HepG2 (cell line): ENCODE measurements around the gene PRDX3. TPM values are rescaled to one million over a fixed set of nuclear protein-coding genes. Genes with fewer than 3 reads are reported as not detected.

Experiments
- AKNA ChIP-seq: sonication (generic); formaldehyde crosslinking; IDR thresholded peaks from 2 replicates; pipeline ENCODE4 v1.4.0; 2020; ENCODE audit warnings: missing genetic modification reagents, borderline replicate concordance
- ARNTL ChIP-seq: sonication (generic); formaldehyde crosslinking; IDR thresholded peaks from 2 replicates; pipeline ENCODE4 v1.4.0; 2020; ENCODE audit warnings: mild to moderate bottlenecking, missing genetic modification reagents
- HOXA5 ChIP-seq: sonication (generic); formaldehyde crosslinking; IDR thresholded peaks from 2 replicates; pipeline ENCODE4 v1.4.0; 2020; ENCODE audit warnings: missing genetic modification reagents
- MIXL1 ChIP-seq: IDR thresholded peaks from 2 replicates; pipeline ENCODE4 v1.6.1; 2016
- POLR2A ChIP-seq, 2 experiments: IDR thresholded peaks; 2 replicates each; pipeline ENCODE4 v1.6.1; 2011; ENCODE audit warnings: low read depth in 2 of 2, low read length in 2 of 2, mild to moderate bottlenecking in 1 of 2, moderate library complexity in 1 of 2; ENCODE audit not compliant: insufficient read depth in 1 of 2
- RCOR2 ChIP-seq: IDR thresholded peaks from 2 replicates; pipeline ENCODE4 v1.6.1; 2016; ENCODE audit warnings: missing biosample characterization, missing genetic modification reagents
- SMARCE1 ChIP-seq: fragments of 450-650 bp; IDR thresholded peaks from 2 replicates; pipeline ENCODE4 v1.6.1; 2017; ENCODE audit warnings: borderline replicate concordance
- ZBTB43 ChIP-seq: sonication (generic); formaldehyde crosslinking; conservative IDR thresholded peaks from 2 replicates; pipeline ENCODE4 v1.4.0; 2020; ENCODE audit warnings: missing genetic modification reagents
- polyA plus RNA-seq, 8 experiments: library from polyadenylated mRNA; depleted of rRNA in 3 of 8; stranded (reverse) in 7 of 8; unstranded in 1 of 8; fragments of >200 nt; fragmentation: Illumina TruSeq in 4 of 8; extraction: Trizol in 4 of 8; gene quantifications; 2 replicates each; pipeline versions ENCODE4 v1.2.1 to v1.2.3, GENCODE V29; 2011 to 2016; ENCODE audit warnings: low read depth in 4 of 8, missing spikeins in 1 of 8, mixed read lengths in 1 of 8; ENCODE audit not compliant: insufficient read depth in 1 of 8
- total RNA-seq, 5 experiments: library from RNA; depleted of rRNA; stranded (reverse); fragments of >200 nt; fragmentation: Illumina TruSeq; extraction: Trizol; gene quantifications; 2 replicates each; pipeline ENCODE4 v1.2.3, GENCODE V29; 2016; ENCODE audit warnings: low read depth in 1 of 5
- TF ChIP-seq, protein P1 (sequence below): sonication (generic); formaldehyde crosslinking; IDR thresholded peaks from 2 replicates; pipeline ENCODE4 v1.8.0; 2022; ENCODE audit warnings: missing genetic modification reagents, mild to moderate bottlenecking, borderline replicate concordance
- TF ChIP-seq, protein P2 (sequence below), 2 experiments: fragments of 450-650 bp in 1 of 2; sonication (generic) in 1 of 2; formaldehyde crosslinking in 1 of 2; IDR thresholded peaks; 2 replicates each; pipeline versions ENCODE4 v1.6.1 to v1.8.0; 2016 to 2022; ENCODE audit warnings: antibody characterized with exemption in 1 of 2, mild to moderate bottlenecking in 1 of 2, missing genetic modification reagents in 1 of 2

The PRDX3 gene
- total and polyA plus RNA-seq, 2 of the 13 experiments (the other 11 are each of a cell fraction or from before 2014, with no cell fraction given): 407 to 565 TPM

GRCh38 chr10:119178372-119179119 lies at the start of gene PRDX3 (continued):
- TF ChIP-seq AKNA: no peak; the same call in 1 of the 2 replicates
- no peak; the same call in 1 of the 2 replicates for TF ChIP-seq MIXL1 (CRISPR knock-in tag)
- 0 out of 2 replicates have a peak, but pooled peaks have one; percentile 49 for TF ChIP-seq ZBTB43 (CRISPR knock-in tag)
- TF ChIP-seq SMARCE1: no peak
- TF ChIP-seq POLR2A (IDR thresholded peaks at IDR 0.05; ENCODE audit: insufficient read depth in 1 of 2, low read depth in 2 of 2, low read length in 2 of 2): peak; percentile 89 to 95
- TF ChIP-seq, protein P1, sequence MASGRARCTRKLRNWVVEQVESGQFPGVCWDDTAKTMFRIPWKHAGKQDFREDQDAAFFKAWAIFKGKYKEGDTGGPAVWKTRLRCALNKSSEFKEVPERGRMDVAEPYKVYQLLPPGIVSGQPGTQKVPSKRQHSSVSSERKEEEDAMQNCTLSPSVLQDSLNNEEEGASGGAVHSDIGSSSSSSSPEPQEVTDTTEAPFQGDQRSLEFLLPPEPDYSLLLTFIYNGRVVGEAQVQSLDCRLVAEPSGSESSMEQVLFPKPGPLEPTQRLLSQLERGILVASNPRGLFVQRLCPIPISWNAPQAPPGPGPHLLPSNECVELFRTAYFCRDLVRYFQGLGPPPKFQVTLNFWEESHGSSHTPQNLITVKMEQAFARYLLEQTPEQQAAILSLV (CRISPR knock-in tag): peak; percentile 84
- peak; percentile 52; the same call in 1 of the 2 replicates for TF ChIP-seq HOXA5 (CRISPR knock-in tag)
- no peak for TF ChIP-seq RCOR2 (CRISPR knock-in tag)
- TF ChIP-seq ARNTL: no peak
- TF ChIP-seq, protein P2, sequence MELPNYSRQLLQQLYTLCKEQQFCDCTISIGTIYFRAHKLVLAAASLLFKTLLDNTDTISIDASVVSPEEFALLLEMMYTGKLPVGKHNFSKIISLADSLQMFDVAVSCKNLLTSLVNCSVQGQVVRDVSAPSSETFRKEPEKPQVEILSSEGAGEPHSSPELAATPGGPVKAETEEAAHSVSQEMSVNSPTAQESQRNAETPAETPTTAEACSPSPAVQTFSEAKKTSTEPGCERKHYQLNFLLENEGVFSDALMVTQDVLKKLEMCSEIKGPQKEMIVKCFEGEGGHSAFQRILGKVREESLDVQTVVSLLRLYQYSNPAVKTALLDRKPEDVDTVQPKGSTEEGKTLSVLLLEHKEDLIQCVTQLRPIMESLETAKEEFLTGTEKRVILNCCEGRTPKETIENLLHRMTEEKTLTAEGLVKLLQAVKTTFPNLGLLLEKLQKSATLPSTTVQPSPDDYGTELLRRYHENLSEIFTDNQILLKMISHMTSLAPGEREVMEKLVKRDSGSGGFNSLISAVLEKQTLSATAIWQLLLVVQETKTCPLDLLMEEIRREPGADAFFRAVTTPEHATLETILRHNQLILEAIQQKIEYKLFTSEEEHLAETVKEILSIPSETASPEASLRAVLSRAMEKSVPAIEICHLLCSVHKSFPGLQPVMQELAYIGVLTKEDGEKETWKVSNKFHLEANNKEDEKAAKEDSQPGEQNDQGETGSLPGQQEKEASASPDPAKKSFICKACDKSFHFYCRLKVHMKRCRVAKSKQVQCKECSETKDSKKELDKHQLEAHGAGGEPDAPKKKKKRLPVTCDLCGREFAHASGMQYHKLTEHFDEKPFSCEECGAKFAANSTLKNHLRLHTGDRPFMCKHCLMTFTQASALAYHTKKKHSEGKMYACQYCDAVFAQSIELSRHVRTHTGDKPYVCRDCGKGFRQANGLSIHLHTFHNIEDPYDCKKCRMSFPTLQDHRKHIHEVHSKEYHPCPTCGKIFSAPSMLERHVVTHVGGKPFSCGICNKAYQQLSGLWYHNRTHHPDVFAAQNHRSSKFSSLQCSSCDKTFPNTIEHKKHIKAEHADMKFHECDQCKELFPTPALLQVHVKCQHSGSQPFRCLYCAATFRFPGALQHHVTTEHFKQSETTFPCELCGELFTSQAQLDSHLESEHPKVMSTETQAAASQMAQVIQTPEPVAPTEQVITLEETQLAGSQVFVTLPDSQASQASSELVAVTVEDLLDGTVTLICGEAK (IDR thresholded peaks at IDR 0.05): no peak
- TF ChIP-seq, protein P2 (CRISPR knock-in tag; IDR thresholded peaks at IDR 0.05): no peak; the same call in 1 of the 2 replicates
